HEK293 (cell line): ENCODE measurements around the gene CASKIN1.
A peak's percentile ranks its signal among the peaks of the same experiment; 100 is the strongest.

Experiments
- CTCF ChIA-PET: fragments of 350-600 bp; formaldehyde crosslinking; extraction: SDS; loops from one replicate; lab custom pipeline; 2021; ENCODE audit warnings: antibody characterized with exemption; lab: Yijun Ruan, JAX
- POLR2A ChIA-PET: fragments of 300-600 bp; formaldehyde crosslinking; extraction: SDS; loops from one replicate; lab custom pipeline; 2020; ENCODE audit warnings: antibody characterized with exemption, inconsistent platforms; lab: Yijun Ruan, JAX
- H3K27ac ChIP-seq: fragments of 200-500 bp; sonication (Bioruptor generic); 2 replicates; pipeline ENCODE4 v1.5.1; 2014; ENCODE audit warnings: low read depth, low read length, control low read depth, inconsistent platforms; ENCODE audit errors: extremely low read depth
- H3K36me3 ChIP-seq, 2 experiments: fragments of 200-500 bp in 1 of 2; sonication (Bioruptor generic) in 1 of 2; 1 replicate in 1 of 2; 2 replicates in 1 of 2; pipeline ENCODE4 v1.5.1; 2014 to 2017; ENCODE audit warnings: inconsistent platforms in 2 of 2, low read length in 2 of 2; ENCODE audit not compliant: control insufficient read depth in 2 of 2, insufficient read depth in 1 of 2
- H3K4me1 ChIP-seq: fragments of 200-500 bp; sonication (Bioruptor generic); 2 replicates; pipeline ENCODE4 v1.5.1; 2014; ENCODE audit warnings: mild to moderate bottlenecking, low read length, inconsistent platforms; ENCODE audit not compliant: control insufficient read depth, insufficient read depth
- H3K4me3 ChIP-seq: 2 replicates; pipeline ENCODE4 v1.5.1; 2011; ENCODE audit warnings: low read depth, mild to moderate bottlenecking, control low read depth, low read length, moderate library complexity
- H3K9me3 ChIP-seq: fragments of 200-500 bp; sonication (Bioruptor generic); 2 replicates; pipeline ENCODE4 v1.5.1; 2014; ENCODE audit warnings: low read depth, low read length, inconsistent platforms; ENCODE audit not compliant: control insufficient read depth, insufficient read depth
- BCL11B ChIP-seq: fragments of 450-650 bp; formaldehyde crosslinking; IDR thresholded peaks from 2 replicates; pipeline ENCODE4 v1.5.1; 2016; ENCODE audit warnings: low read depth, missing biosample characterization, missing genetic modification characterization
- HOXA7 ChIP-seq: sonication (generic); formaldehyde crosslinking; IDR thresholded peaks from 2 replicates; pipeline ENCODE4 v1.8.1; 2022; ENCODE audit warnings: missing genetic modification reagents, borderline replicate concordance
- HOXD13 ChIP-seq: sonication (generic); formaldehyde crosslinking; IDR thresholded peaks from 2 replicates; pipeline ENCODE4 v1.8.0; 2022; ENCODE audit warnings: missing genetic modification reagents, borderline replicate concordance
- KLF1 ChIP-seq: fragments of 450-650 bp; formaldehyde crosslinking; IDR thresholded peaks from 2 replicates; pipeline ENCODE4 v1.5.1; 2016; ENCODE audit warnings: missing biosample characterization, missing genetic modification characterization
- KLF10 ChIP-seq: fragments of 450-650 bp; IDR thresholded peaks from 2 replicates; pipeline ENCODE4 v1.5.1; 2018; ENCODE audit warnings: missing biosample characterization, mild to moderate bottlenecking, missing genetic modification characterization
- KLF7 ChIP-seq: fragments of 450-650 bp; formaldehyde crosslinking; IDR thresholded peaks from 2 replicates; pipeline ENCODE4 v1.5.1; 2016; ENCODE audit warnings: missing biosample characterization, missing genetic modification characterization, borderline replicate concordance
- KLF9 ChIP-seq: fragments of 450-650 bp; formaldehyde crosslinking; IDR thresholded peaks from 2 replicates; pipeline ENCODE4 v1.5.1; 2016; ENCODE audit warnings: missing biosample characterization, missing genetic modification characterization, low read depth
- SP2 ChIP-seq: fragments of 450-650 bp; formaldehyde crosslinking; IDR thresholded peaks from 2 replicates; pipeline ENCODE4 v1.5.1; 2016; ENCODE audit warnings: missing biosample characterization, missing genetic modification characterization
- SP3 ChIP-seq: fragments of 450-650 bp; formaldehyde crosslinking; IDR thresholded peaks from 2 replicates; pipeline ENCODE4 v1.5.1; 2016; ENCODE audit warnings: missing biosample characterization, missing genetic modification characterization
- TCF7L2 ChIP-seq: IDR thresholded peaks from 2 replicates; pipeline ENCODE4 v1.6.1; 2011; ENCODE audit warnings: low read depth, mild to moderate bottlenecking, inconsistent platforms, low read length, moderate library complexity, borderline replicate concordance
- ZBTB1 ChIP-seq: fragments of 450-650 bp; formaldehyde crosslinking; IDR thresholded peaks from 2 replicates; pipeline ENCODE4 v1.5.1; 2016; ENCODE audit warnings: missing biosample characterization, missing genetic modification characterization
- ZBTB48 ChIP-seq: fragments of 450-650 bp; formaldehyde crosslinking; IDR thresholded peaks from 2 replicates; pipeline ENCODE4 v1.5.1; 2016; ENCODE audit warnings: missing biosample characterization, missing genetic modification characterization
- ZFHX2 ChIP-seq: fragments of 450-650 bp; formaldehyde crosslinking; conservative IDR thresholded peaks from 2 replicates; pipeline ENCODE4 v1.5.1; 2016; ENCODE audit warnings: missing biosample characterization, missing genetic modification characterization
- ZFP37 ChIP-seq: fragments of 450-650 bp; formaldehyde crosslinking; IDR thresholded peaks from 2 replicates; pipeline ENCODE4 v1.5.1; 2016; ENCODE audit warnings: missing biosample characterization, missing genetic modification characterization
- ZNF335 ChIP-seq: fragments of 450-650 bp; formaldehyde crosslinking; conservative IDR thresholded peaks from 2 replicates; pipeline ENCODE4 v1.5.1; 2016; ENCODE audit warnings: missing biosample characterization, missing genetic modification characterization
- ZNF433 ChIP-seq: fragments of 450-650 bp; formaldehyde crosslinking; IDR thresholded peaks from 2 replicates; pipeline ENCODE4 v1.5.1; 2016; ENCODE audit warnings: missing biosample characterization, missing genetic modification characterization, low read depth
- ZNF571 ChIP-seq: fragments of 450-650 bp; formaldehyde crosslinking; IDR thresholded peaks from 2 replicates; pipeline ENCODE4 v1.5.0; 2017; ENCODE audit warnings: missing biosample characterization, missing genetic modification characterization
- ZNF600 ChIP-seq: fragments of 450-650 bp; formaldehyde crosslinking; IDR thresholded peaks from 2 replicates; pipeline ENCODE4 v1.5.1; 2016; ENCODE audit warnings: missing biosample characterization, missing genetic modification characterization
- ZNF629 ChIP-seq: fragments of 450-650 bp; formaldehyde crosslinking; IDR thresholded peaks from 2 replicates; pipeline ENCODE4 v1.5.1; 2017; ENCODE audit warnings: missing biosample characterization, missing genetic modification characterization
- ZNF747 ChIP-seq: fragments of 450-650 bp; formaldehyde crosslinking; IDR thresholded peaks from 2 replicates; pipeline ENCODE4 v1.5.1; 2016; ENCODE audit warnings: missing biosample characterization, missing genetic modification characterization
- TF ChIP-seq, protein P1 (sequence below): fragments of 450-650 bp; formaldehyde crosslinking; IDR thresholded peaks from 2 replicates; pipeline ENCODE4 v1.5.1; 2016; ENCODE audit warnings: missing biosample characterization, missing genetic modification characterization
- TF ChIP-seq, protein P2 (sequence below): fragments of 450-650 bp; formaldehyde crosslinking; IDR thresholded peaks from 2 replicates; pipeline ENCODE4 v1.5.1; 2016; ENCODE audit warnings: missing biosample characterization, missing genetic modification characterization
- TF ChIP-seq, protein P3 (sequence below): fragments of 450-650 bp; formaldehyde crosslinking; IDR thresholded peaks from 2 replicates; pipeline ENCODE4 v1.5.1; 2016; ENCODE audit warnings: missing biosample characterization, missing genetic modification characterization
- TF ChIP-seq, protein P4 (sequence below): fragments of 450-650 bp; formaldehyde crosslinking; IDR thresholded peaks from 2 replicates; pipeline ENCODE4 v1.5.1; 2016; ENCODE audit warnings: missing biosample characterization, missing genetic modification characterization

CASKIN1 gene

DNA sequence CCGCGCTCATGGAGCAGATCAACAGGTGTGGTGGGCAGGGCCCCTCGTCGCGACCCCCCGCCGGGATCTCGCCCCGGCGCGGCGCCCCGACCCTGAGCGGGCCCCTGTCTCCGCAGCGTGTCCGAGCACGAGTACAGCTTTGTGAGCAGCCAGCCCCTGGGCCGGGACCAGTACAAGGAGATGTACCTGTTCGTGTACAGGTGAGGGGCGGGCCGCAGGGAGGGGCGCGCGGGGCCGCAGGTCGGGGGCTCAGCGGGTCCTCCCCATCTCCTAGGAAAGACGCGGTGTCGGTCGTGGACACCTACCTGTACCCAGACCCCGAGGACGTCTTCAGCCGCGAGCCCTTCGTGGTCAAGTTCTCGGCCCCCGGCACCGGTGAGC lies 40.7 kb upstream of the CASKIN1 start (continued):
- TF ChIP-seq, protein P1, sequence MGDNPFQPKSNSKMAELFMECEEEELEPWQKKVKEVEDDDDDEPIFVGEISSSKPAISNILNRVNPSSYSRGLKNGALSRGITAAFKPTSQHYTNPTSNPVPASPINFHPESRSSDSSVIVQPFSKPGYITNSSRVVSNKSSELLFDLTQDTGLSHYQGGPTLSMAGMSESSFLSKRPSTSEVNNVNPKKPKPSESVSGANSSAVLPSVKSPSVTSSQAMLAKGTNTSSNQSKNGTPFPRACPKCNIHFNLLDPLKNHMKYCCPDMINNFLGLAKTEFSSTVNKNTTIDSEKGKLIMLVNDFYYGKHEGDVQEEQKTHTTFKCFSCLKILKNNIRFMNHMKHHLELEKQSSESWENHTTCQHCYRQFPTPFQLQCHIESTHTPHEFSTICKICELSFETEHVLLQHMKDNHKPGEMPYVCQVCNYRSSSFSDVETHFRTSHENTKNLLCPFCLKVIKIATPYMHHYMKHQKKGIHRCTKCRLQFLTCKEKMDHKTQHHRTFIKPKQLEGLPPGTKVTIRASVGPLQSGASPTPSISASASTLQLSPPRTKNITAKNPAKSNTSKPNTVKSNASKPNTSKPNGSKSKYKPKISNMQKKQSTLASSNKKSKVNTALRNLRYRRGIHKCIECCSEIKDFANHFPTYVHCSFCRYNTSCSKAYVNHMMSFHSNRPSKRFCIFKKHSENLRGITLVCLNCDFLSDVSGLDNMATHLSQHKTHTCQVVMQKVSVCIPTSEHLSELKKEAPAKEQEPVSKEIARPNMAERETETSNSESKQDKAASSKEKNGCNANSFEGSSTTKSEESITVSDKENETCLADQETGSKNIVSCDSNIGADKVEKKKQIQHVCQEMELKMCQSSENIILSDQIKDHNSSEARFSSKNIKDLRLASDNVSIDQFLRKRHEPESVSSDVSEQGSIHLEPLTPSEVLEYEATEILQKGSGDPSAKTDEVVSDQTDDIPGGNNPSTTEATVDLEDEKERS (tag by site-specific recombination), result no peak
- TF ChIP-seq ZNF433, result no peak
- TF ChIP-seq ZBTB1 (tag by site-specific recombination), result no peak

DNA sequence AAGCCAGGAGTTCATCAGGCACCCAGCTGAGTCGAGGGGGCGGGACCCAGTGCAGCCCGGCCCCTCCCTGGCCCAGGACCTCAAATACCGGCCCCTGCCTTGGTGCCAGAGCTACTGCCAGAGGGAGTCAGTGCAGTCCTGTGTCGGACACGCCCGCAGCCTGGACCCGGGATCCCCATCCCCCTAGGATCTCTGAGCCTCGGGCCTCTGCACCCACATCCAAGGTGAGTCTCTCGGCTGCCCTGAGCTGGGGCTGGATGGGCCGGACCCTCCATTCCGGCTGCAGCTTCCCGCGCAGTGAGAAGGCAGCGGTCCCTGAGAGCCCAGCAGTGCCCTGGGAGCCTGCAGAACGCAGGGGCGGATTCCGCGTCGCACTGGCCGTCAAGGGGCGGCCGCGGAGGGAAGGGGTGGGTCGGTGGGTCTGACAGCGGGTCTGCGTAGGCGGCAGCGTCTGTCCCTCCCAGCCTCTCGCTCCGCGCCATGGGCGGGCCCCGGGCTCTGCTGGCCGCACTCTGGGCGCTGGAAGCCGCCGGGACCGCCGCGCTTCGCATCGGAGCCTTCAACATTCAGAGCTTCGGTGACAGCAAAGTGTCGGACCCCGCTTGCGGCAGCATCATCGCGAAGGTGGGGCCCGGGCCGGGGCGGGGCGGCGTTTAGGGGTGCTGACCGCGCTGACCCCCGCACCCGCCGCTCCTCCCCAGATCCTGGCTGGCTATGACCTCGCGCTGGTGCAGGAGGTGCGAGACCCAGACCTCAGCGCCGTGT lies 40.1 kb upstream of the CASKIN1 start, which contains the start of gene DNASE1L2:
Gene DNASE1L2 (plus strand): TSS at position 108 of the 765 bp plus-strand sequence. CDS start 373 bp downstream, at position 481.
- POLR2A ChIA-PET, result interaction anchor here (1.0 to 5.3 kb wide), 13 partner anchors 10 to 296 kb away, joined by 3 to 48 read pairs (median 4); partner anchors contain the start of genes BRICD5, ECI1, NTN3 and PGP
- peaks cover 3 to 55% of the 10 kb centered on the region in 2 experiments; a peak in 2 of 3 replicates for H3K36me3 ChIP-seq
- peak within 1 kb of the TSS; percentile 48; the same call in 1 of the 2 replicates for H3K27ac ChIP-seq
- peak; percentile 41 for TF ChIP-seq SP3 (tag by site-specific recombination)
- TF ChIP-seq, protein P2, sequence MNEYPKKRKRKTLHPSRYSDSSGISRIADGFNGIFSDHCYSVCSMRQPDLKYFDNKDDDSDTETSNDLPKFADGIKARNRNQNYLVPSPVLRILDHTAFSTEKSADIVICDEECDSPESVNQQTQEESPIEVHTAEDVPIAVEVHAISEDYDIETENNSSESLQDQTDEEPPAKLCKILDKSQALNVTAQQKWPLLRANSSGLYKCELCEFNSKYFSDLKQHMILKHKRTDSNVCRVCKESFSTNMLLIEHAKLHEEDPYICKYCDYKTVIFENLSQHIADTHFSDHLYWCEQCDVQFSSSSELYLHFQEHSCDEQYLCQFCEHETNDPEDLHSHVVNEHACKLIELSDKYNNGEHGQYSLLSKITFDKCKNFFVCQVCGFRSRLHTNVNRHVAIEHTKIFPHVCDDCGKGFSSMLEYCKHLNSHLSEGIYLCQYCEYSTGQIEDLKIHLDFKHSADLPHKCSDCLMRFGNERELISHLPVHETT, result 0 out of 2 replicates have a peak, but pooled peaks have one; percentile 19
- 0 out of 2 replicates have a peak, but pooled peaks have one; percentile 28 for TF ChIP-seq ZFP37 (tag by site-specific recombination)
- TF ChIP-seq ZFHX2 (tag by site-specific recombination), result 0 out of 2 replicates have a peak, but pooled peaks have one; percentile 19
- TF ChIP-seq HOXA7, result no peak
- TF ChIP-seq ZNF571, result no peak
- no peak for TF ChIP-seq TCF7L2
- TF ChIP-seq ZNF747 (tag by site-specific recombination), result no peak
- peak; percentile 99 for TF ChIP-seq ZNF600 (tag by site-specific recombination)
- peak; percentile 26 for TF ChIP-seq SP2
- peak; percentile 23; the same call in 1 of the 2 replicates for TF ChIP-seq ZNF629 (tag by site-specific recombination)
- TF ChIP-seq, protein P3, sequence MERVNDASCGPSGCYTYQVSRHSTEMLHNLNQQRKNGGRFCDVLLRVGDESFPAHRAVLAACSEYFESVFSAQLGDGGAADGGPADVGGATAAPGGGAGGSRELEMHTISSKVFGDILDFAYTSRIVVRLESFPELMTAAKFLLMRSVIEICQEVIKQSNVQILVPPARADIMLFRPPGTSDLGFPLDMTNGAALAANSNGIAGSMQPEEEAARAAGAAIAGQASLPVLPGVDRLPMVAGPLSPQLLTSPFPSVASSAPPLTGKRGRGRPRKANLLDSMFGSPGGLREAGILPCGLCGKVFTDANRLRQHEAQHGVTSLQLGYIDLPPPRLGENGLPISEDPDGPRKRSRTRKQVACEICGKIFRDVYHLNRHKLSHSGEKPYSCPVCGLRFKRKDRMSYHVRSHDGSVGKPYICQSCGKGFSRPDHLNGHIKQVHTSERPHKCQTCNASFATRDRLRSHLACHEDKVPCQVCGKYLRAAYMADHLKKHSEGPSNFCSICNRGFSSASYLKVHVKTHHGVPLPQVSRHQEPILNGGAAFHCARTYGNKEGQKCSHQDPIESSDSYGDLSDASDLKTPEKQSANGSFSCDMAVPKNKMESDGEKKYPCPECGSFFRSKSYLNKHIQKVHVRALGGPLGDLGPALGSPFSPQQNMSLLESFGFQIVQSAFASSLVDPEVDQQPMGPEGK (tag by site-specific recombination), result peak; percentile 79
- peak; percentile 71 for TF ChIP-seq KLF9 (tag by site-specific recombination)
- TF ChIP-seq HOXD13 (CRISPR knock-in tag), result no peak
- TF ChIP-seq KLF10 (tag by site-specific recombination), result 0 out of 2 replicates have a peak, but pooled peaks have one; percentile 19
- peak; percentile 54 for TF ChIP-seq KLF1 (tag by site-specific recombination)
- TF ChIP-seq ZBTB48, result peak; percentile 58
- peak; percentile 43 for TF ChIP-seq ZNF335 (tag by site-specific recombination)
- peak; percentile 18; the same call in 1 of the 2 replicates for TF ChIP-seq KLF7
- TF ChIP-seq, protein P4, sequence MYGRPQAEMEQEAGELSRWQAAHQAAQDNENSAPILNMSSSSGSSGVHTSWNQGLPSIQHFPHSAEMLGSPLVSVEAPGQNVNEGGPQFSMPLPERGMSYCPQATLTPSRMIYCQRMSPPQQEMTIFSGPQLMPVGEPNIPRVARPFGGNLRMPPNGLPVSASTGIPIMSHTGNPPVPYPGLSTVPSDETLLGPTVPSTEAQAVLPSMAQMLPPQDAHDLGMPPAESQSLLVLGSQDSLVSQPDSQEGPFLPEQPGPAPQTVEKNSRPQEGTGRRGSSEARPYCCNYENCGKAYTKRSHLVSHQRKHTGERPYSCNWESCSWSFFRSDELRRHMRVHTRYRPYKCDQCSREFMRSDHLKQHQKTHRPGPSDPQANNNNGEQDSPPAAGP (tag by site-specific recombination), result peak; percentile 33; the same call in 1 of the 2 replicates
- TF ChIP-seq BCL11B (tag by site-specific recombination), result peak; percentile 15; the same call in 1 of the 2 replicates
- peaks cover 4% of the 10 kb centered on the region; the same call in 1 of the 2 replicates for H3K4me1 ChIP-seq
- CTCF ChIA-PET, result interaction anchor here (0.7 to 1.2 kb wide), 3 partner anchors 22 to 96 kb away, joined by 3 read pairs; partner anchors contain the start of gene PGP
- H3K4me3 ChIP-seq, result peak within 1 kb of the TSS; percentile 31
- H3K9me3 ChIP-seq, result no peaks in the 10 kb centered on the region
